HepG2 (cell line): ENCODE results near the gene SECTM1. TPM values are rescaled to one million over a fixed set of nuclear protein-coding genes. Genes with fewer than 3 reads are reported as not detected.
A peak's percentile ranks its signal among the peaks of the same experiment; 100 is the strongest.

Source experiments
- ARNT ChIP-seq: fragments of 450-650 bp; IDR thresholded peaks from 2 replicates; pipeline ENCODE4 v1.6.1; 2017
- FOXO4 ChIP-seq: sonication (generic); formaldehyde crosslinking; conservative IDR thresholded peaks from 2 replicates; pipeline ENCODE4 v1.8.1; 2023; ENCODE audit warnings: missing genetic modification reagents
- GPBP1L1 ChIP-seq: sonication (generic); formaldehyde crosslinking; IDR thresholded peaks from 2 replicates; pipeline ENCODE4 v1.5.0; 2020; ENCODE audit warnings: mild to moderate bottlenecking, missing genetic modification reagents
- GRHL1 ChIP-seq: sonication (generic); formaldehyde crosslinking; conservative IDR thresholded peaks from 2 replicates; pipeline ENCODE4 v1.8.0; 2022; ENCODE audit warnings: missing genetic modification reagents
- HMG20A ChIP-seq: IDR thresholded peaks from 2 replicates; pipeline ENCODE4 v1.6.1; 2016; ENCODE audit warnings: borderline replicate concordance
- HOMEZ ChIP-seq: IDR thresholded peaks from 2 replicates; pipeline ENCODE4 v1.6.1; 2016; ENCODE audit warnings: low read depth
- KDM4B ChIP-seq: sonication (generic); formaldehyde crosslinking; IDR thresholded peaks from 2 replicates; pipeline ENCODE4 v1.4.0; 2020; ENCODE audit warnings: missing genetic modification reagents
- KLF16 ChIP-seq, 2 experiments: sonication (generic) in 1 of 2; formaldehyde crosslinking in 1 of 2; IDR thresholded peaks; 2 replicates each; pipeline versions ENCODE4 v1.6.1 to v1.8.0; 2016 to 2023; ENCODE audit warnings: missing genetic modification reagents in 2 of 2, missing compliant biosample characterization in 1 of 2
- LBX2 ChIP-seq: sonication (generic); formaldehyde crosslinking; IDR thresholded peaks from 2 replicates; pipeline ENCODE4 v1.5.0; 2020; ENCODE audit warnings: missing genetic modification reagents, mild to moderate bottlenecking, borderline replicate concordance
- SNAPC2 ChIP-seq: sonication (generic); formaldehyde crosslinking; IDR thresholded peaks from 2 replicates; pipeline ENCODE4 v1.8.1; 2022; ENCODE audit warnings: mild to moderate bottlenecking, missing genetic modification reagents
- TGIF2 ChIP-seq: IDR thresholded peaks from 2 replicates; pipeline ENCODE4 v1.6.1; 2016; ENCODE audit warnings: control low read depth, missing compliant biosample characterization
- THAP11 ChIP-seq: IDR thresholded peaks from 2 replicates; pipeline ENCODE4 v1.6.1; 2016; ENCODE audit warnings: missing biosample characterization, missing genetic modification reagents
- ZBTB26 ChIP-seq: IDR thresholded peaks from 2 replicates; pipeline ENCODE4 v1.6.1; 2016; ENCODE audit warnings: missing compliant biosample characterization, missing genetic modification reagents, borderline replicate concordance
- ZMYM3 ChIP-seq: sonication (generic); formaldehyde crosslinking; IDR thresholded peaks from 2 replicates; pipeline ENCODE4 v1.5.1; 2020; ENCODE audit warnings: mild to moderate bottlenecking, missing genetic modification reagents
- ZNF18 ChIP-seq: sonication (generic); formaldehyde crosslinking; IDR thresholded peaks from 2 replicates; pipeline ENCODE4 v1.8.0; 2022; ENCODE audit warnings: mild to moderate bottlenecking, missing genetic modification reagents; ENCODE audit not compliant: insufficient replicate concordance
- ZNF350 ChIP-seq: sonication (generic); formaldehyde crosslinking; IDR thresholded peaks from 2 replicates; pipeline ENCODE4 v1.4.0; 2020; ENCODE audit warnings: mild to moderate bottlenecking, low read depth, missing genetic modification reagents, borderline replicate concordance
- ZNF546 ChIP-seq: sonication (generic); formaldehyde crosslinking; conservative IDR thresholded peaks from 2 replicates; pipeline ENCODE4 v1.8.1; 2023; ENCODE audit warnings: mild to moderate bottlenecking, missing genetic modification reagents
- ZNF737 ChIP-seq: sonication (generic); formaldehyde crosslinking; IDR thresholded peaks from 2 replicates; pipeline ENCODE4 v1.5.0; 2020; ENCODE audit warnings: missing genetic modification reagents, mild to moderate bottlenecking, borderline replicate concordance
- ZSCAN9 ChIP-seq: IDR thresholded peaks from 2 replicates; pipeline ENCODE4 v1.6.1; 2016; ENCODE audit warnings: borderline replicate concordance
- polyA plus RNA-seq, 8 experiments: library from polyadenylated mRNA; depleted of rRNA in 3 of 8; stranded (reverse) in 7 of 8; unstranded in 1 of 8; fragments of >200 nt; fragmentation: Illumina TruSeq in 4 of 8; extraction: Trizol in 4 of 8; gene quantifications; 2 replicates each; pipeline versions ENCODE4 v1.2.1 to v1.2.3, GENCODE V29; 2011 to 2016; ENCODE audit warnings: low read depth in 4 of 8, missing spikeins in 1 of 8, mixed read lengths in 1 of 8; ENCODE audit not compliant: insufficient read depth in 1 of 8
- total RNA-seq, 5 experiments: library from RNA; depleted of rRNA; stranded (reverse); fragments of >200 nt; fragmentation: Illumina TruSeq; extraction: Trizol; gene quantifications; 2 replicates each; pipeline ENCODE4 v1.2.3, GENCODE V29; 2016; ENCODE audit warnings: low read depth in 1 of 5

The SECTM1 gene
- total and polyA plus RNA-seq, 2 of the 13 experiments (the other 11 are each of a cell fraction or from before 2014, with no cell fraction given): 3.5 to 5.3 TPM

GRCh38 chr17:82351713-82352488, 18.3 kb upstream of the SECTM1 start (continued):
- peak; percentile 38; the same call in 1 of the 2 replicates for TF ChIP-seq TGIF2 (CRISPR knock-in tag)
- TF ChIP-seq FOXO4 (CRISPR knock-in tag): 0 out of 2 replicates have a peak, but pooled peaks have one; percentile 86
- TF ChIP-seq SNAPC2: no peak
- TF ChIP-seq THAP11 (CRISPR knock-in tag): peak; percentile 44; the same call in 1 of the 2 replicates
- peak; percentile 37; the same call in 1 of the 2 replicates for TF ChIP-seq ZBTB26 (CRISPR knock-in tag)
- no peak for TF ChIP-seq ARNT
- no peak for TF ChIP-seq ZMYM3
- no peak for TF ChIP-seq GPBP1L1 (CRISPR knock-in tag)
- TF ChIP-seq GRHL1 (CRISPR knock-in tag): no peak
- TF ChIP-seq ZSCAN9 (CRISPR knock-in tag): peak; percentile 82; the same call in 1 of the 2 replicates
- peak; percentile 56; the same call in 1 of the 2 replicates for TF ChIP-seq KDM4B (CRISPR knock-in tag)
- TF ChIP-seq HOMEZ (CRISPR knock-in tag): no peak; the same call in 1 of the 2 replicates
- TF ChIP-seq ZNF737 (CRISPR knock-in tag): no peak
- TF ChIP-seq ZNF18: peak; percentile 34
- TF ChIP-seq ZNF546: no peak; the same call in 1 of the 2 replicates
- no peak; the same call in 1 of the 2 replicates for TF ChIP-seq HMG20A
- TF ChIP-seq LBX2: peak; percentile 65; the same call in 1 of the 2 replicates
- peak; percentile 35 to 43; a peak in 1 of 4 replicates for TF ChIP-seq KLF16 (CRISPR knock-in tag; IDR thresholded peaks at IDR 0.05)
- TF ChIP-seq ZNF350: peak; percentile 84; the same call in 1 of the 2 replicates
